A673 (cell line): Measurements from ENCODE around the gene PLEKHH1. TPM values are rescaled to one million over a fixed set of nuclear protein-coding genes. Genes with fewer than 3 reads are reported as not detected.

Experiments
- BruUV-seq: library from RNA; stranded (reverse); fragments of 400-500 nt; replicated peaks from 2 replicates; lab custom pipeline; 2021; lab: Mats Ljungman, UMichigan
- CTCF ChIA-PET: fragments of 300-600 bp; sonication (Branson Sonifier 250); formaldehyde crosslinking; loops from one replicate; lab custom pipeline; 2022; ENCODE audit warnings: antibody characterized with exemption; lab: Charles Lee
- POLR2A ChIA-PET: fragments of 300-600 bp; sonication (Branson Sonifier 250); formaldehyde crosslinking; loops from one replicate; lab custom pipeline; 2022; ENCODE audit warnings: antibody characterized with exemption; ENCODE audit not compliant: low non-redundant PET; lab: Charles Lee
- DNase-seq: peaks from one replicate; pipeline ENCODE4 v3.0.0-alpha.2; 2015; ENCODE audit warnings: low spot score
- H3K27ac ChIP-seq: fragments of 200-600 bp; sonication (generic); 2 replicates; pipeline ENCODE4 v1.5.1; 2016; ENCODE audit warnings: mixed run types, low read depth, mild to moderate bottlenecking, mixed read lengths, antibody characterized with exemption, low read length; ENCODE audit not compliant: poor library complexity, severe bottlenecking
- H3K27me3 ChIP-seq: fragments of 200-600 bp; sonication (generic); replicated peaks from 2 replicates; pipeline ENCODE4 v1.6.1; 2017; ENCODE audit warnings: mixed run types, low read depth, mild to moderate bottlenecking, mixed read lengths, antibody characterized with exemption, low read length; ENCODE audit not compliant: insufficient read depth, poor library complexity
- H3K36me3 ChIP-seq: fragments of 200-600 bp; sonication (generic); 2 replicates; pipeline ENCODE4 v1.6.1; 2016; ENCODE audit warnings: mixed run types, mild to moderate bottlenecking, mixed read lengths, antibody characterized with exemption, low read length; ENCODE audit not compliant: insufficient read depth, poor library complexity, severe bottlenecking
- H3K4me1 ChIP-seq: fragments of 200-600 bp; sonication (generic); 2 replicates; pipeline ENCODE4 v1.6.1; 2017; ENCODE audit warnings: mixed run types, mild to moderate bottlenecking, mixed read lengths, antibody characterized with exemption, low read length; ENCODE audit not compliant: insufficient read depth, poor library complexity, severe bottlenecking
- H3K4me3 ChIP-seq: fragments of 200-600 bp; sonication (generic); 2 replicates; pipeline ENCODE4 v1.5.1; 2016; ENCODE audit warnings: low read depth, mixed run types, mild to moderate bottlenecking, mixed read lengths, low read length; ENCODE audit not compliant: poor library complexity, severe bottlenecking
- H3K9me3 ChIP-seq: fragments of 200-600 bp; sonication (generic); 2 replicates; pipeline ENCODE4 v1.6.1; 2016; ENCODE audit warnings: mixed run types, low read depth, mild to moderate bottlenecking, mixed read lengths, antibody characterized with exemption, low read length; ENCODE audit not compliant: poor library complexity, severe bottlenecking
- CTCF ChIP-seq: fragments of 300-800, 200-600 bp; sonication (generic); conservative IDR thresholded peaks from 2 replicates; pipeline ENCODE4 v1.5.1; 2017; ENCODE audit warnings: low read depth, mild to moderate bottlenecking, antibody characterized with exemption, low read length, moderate library complexity, mixed read lengths
- EZH2 ChIP-seq: fragments of 200-600 bp; sonication (generic); IDR thresholded peaks from 2 replicates; pipeline ENCODE4 v1.6.1; 2017; ENCODE audit warnings: borderline replicate concordance, low read depth, mild to moderate bottlenecking, mixed read lengths, antibody characterized with exemption, low read length; ENCODE audit not compliant: poor library complexity, severe bottlenecking
- intact Hi-C: fragments of 100-400 bp; cut with micrococcal nuclease; formaldehyde crosslinking; loops from one replicate; pipeline ENCODE4 v1.10.0; 2022; ENCODE audit not compliant: unreplicated experiment
- total RNA-seq: library from RNA; stranded (reverse); gene quantifications from 2 replicates; pipeline ENCODE4 v1.2.3, GENCODE V29; 2021

Gene PLEKHH1
- total RNA-seq, 1 experiment from 2014 or later, result 8.9 TPM

GRCh38 chr14:67524634-67524963 is 8.5 kb upstream of the PLEKHH1 start:
- no TSS peak for BruUV-seq
- Histone ChIP-seq H3K27ac (no peak overlapping the region), H3K27me3 (peaks cover 6% of the 10 kb centered on the region), H3K4me1 (peaks cover 5% of the 10 kb centered on the region), H3K9me3 (no peaks in the 10 kb centered on the region), H3K4me3 (no peak overlapping the region), H3K36me3 (no peaks in the 10 kb centered on the region)
- CTCF ChIA-PET, result interaction anchor here (0.5 kb wide), 1 partner anchor 78 kb away, joined by 3 read pairs; no protein-coding TSS in a partner anchor
- POLR2A ChIA-PET, result no interaction called here
- intact Hi-C loops, result loop anchor here (10.0 kb wide), 1 partner anchor 180 kb away; the partner anchor contains the start of gene RDH12
- DNase-seq, result peak; percentile 56
- TF ChIP-seq EZH2, result no peak
- no peak for TF ChIP-seq CTCF

DNA sequence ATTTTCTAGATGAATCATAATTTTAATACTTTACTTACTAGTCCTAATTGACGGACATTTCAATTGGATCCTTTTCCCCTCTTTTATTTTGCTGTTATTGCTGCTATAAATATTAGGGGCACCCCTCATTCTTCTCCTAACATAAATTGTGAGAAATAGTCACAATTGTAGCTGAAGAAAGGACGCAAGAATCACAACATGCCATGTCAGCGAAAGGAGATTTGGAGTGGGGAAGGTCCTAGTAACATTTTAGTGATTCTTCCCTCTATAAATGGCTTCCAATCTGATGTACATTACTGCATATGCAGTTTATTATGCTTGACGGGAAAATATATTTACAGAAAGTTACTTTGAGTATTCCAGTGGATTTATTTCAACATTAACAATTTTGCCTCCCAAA is 7.7 kb upstream of the PLEKHH1 start:
- ChIA-PET POLR2A (no interaction called here), CTCF (interaction anchor here (0.5 to 0.6 kb wide), 2 partner anchors 17 to 98 kb away, joined by 3 to 5 read pairs; no protein-coding TSS in a partner anchor)
- TF ChIP-seq EZH2 (no peak), CTCF (no peak)
- no peaks in the 10 kb centered on the region for H3K9me3 ChIP-seq
- H3K4me1 ChIP-seq, result peaks cover 5% of the 10 kb centered on the region
- DNase-seq, result no peak
- H3K36me3 ChIP-seq, result no peaks in the 10 kb centered on the region
- H3K27ac ChIP-seq, result no peak overlapping the region
- no peak overlapping the region for H3K4me3 ChIP-seq
- peaks cover 6% of the 10 kb centered on the region for H3K27me3 ChIP-seq
- intact Hi-C loops, result loop anchor here (10.0 kb wide), 1 partner anchor 179 kb away; the partner anchor contains the start of gene RDH12
- no TSS peak for BruUV-seq

GRCh38 chr14:67526181-67526580 is 6.9 kb upstream of the PLEKHH1 start:
- DNase-seq, result no peak
- TF ChIP-seq EZH2 (no peak), CTCF (no peak)
- Histone ChIP-seq H3K9me3 (no peaks in the 10 kb centered on the region), H3K4me3 (no peak overlapping the region), H3K4me1 (peaks cover 5% of the 10 kb centered on the region), H3K27me3 (peaks cover 6% of the 10 kb centered on the region), H3K27ac (no peak overlapping the region), H3K36me3 (no peaks in the 10 kb centered on the region)
- CTCF ChIA-PET, result interaction anchor here (0.6 to 1.6 kb wide), 5 partner anchors 29 to 178 kb away, joined by 3 to 13 read pairs (median 11); no protein-coding TSS in a partner anchor
- POLR2A ChIA-PET, result no interaction called here
- intact Hi-C loops, result loop anchor here (1.0 to 10.0 kb wide), 3 partner anchors 45 to 179 kb away; partner anchors contain the start of gene RDH12
- no TSS peak for BruUV-seq
